ENCODE data around the gene THSD4.

THSD4 gene

GRCh38 chr15:71790081-71790480 is 674.8 kb downstream of the THSD4 start:
- H3K9me3 ChIP-seq (ENCODE audit: insufficient read depth, low read length): no peaks in the 10 kb centered on the region
- H3K36me3 ChIP-seq (ENCODE audit: insufficient read depth, insufficient read length, low read length): no peaks in the 10 kb centered on the region
- H3K4me1 ChIP-seq (ENCODE audit: insufficient read depth, insufficient read length): no peaks in the 10 kb centered on the region
- DNase-seq (ENCODE audit: low read depth, low spot score): no peak
- no peak for TF ChIP-seq ZNF274 (IDR thresholded peaks at IDR 0.05; ENCODE audit: low read depth, low read length)
- TF ChIP-seq YY1 (IDR thresholded peaks at IDR 0.05; ENCODE audit: insufficient read depth, insufficient read length): no peak
- no peak for TF ChIP-seq SUZ12 (IDR thresholded peaks at IDR 0.05; ENCODE audit: extremely low read depth, insufficient read depth, insufficient read length)
- H3K4me3 ChIP-seq (ENCODE audit: insufficient read length, low read depth): no peak overlapping the region
- no peaks in the 10 kb centered on the region for H3K27me3 ChIP-seq (ENCODE audit: insufficient read depth, insufficient read length)
- no peak overlapping the region for H3K9ac ChIP-seq (ENCODE audit: insufficient read length, low read depth)

- Histone ChIP-seq H3K4me1 (ENCODE audit: insufficient read depth, insufficient read length) (no peaks in the 10 kb centered on the region), H3K9me3 (ENCODE audit: insufficient read depth, low read length) (no peaks in the 10 kb centered on the region), H3K36me3 (ENCODE audit: insufficient read depth, insufficient read length, low read length) (no peaks in the 10 kb centered on the region), H3K27me3 (ENCODE audit: insufficient read depth, insufficient read length) (no peaks in the 10 kb centered on the region), H3K4me3 (ENCODE audit: insufficient read length, low read depth) (no peak overlapping the region), H3K9ac (ENCODE audit: insufficient read length, low read depth) (no peak overlapping the region)
- DNase-seq (ENCODE audit: low read depth, low spot score): no peak
- TF ChIP-seq SUZ12 (IDR thresholded peaks at IDR 0.05; ENCODE audit: extremely low read depth, insufficient read depth, insufficient read length): no peak
- no peak for TF ChIP-seq YY1 (IDR thresholded peaks at IDR 0.05; ENCODE audit: insufficient read depth, insufficient read length)
- TF ChIP-seq ZNF274 (IDR thresholded peaks at IDR 0.05; ENCODE audit: low read depth, low read length): no peak
Observed at GRCh38 chr15:71791975-71792374, 676.7 kb downstream of the THSD4 start.

GRCh38 chr15:71792521-71792920 is 677.2 kb downstream of the THSD4 start:
- no peaks in the 10 kb centered on the region for H3K4me1 ChIP-seq (ENCODE audit: insufficient read depth, insufficient read length)
- no peak for DNase-seq (ENCODE audit: low read depth, low spot score)
- H3K9ac ChIP-seq (ENCODE audit: insufficient read length, low read depth): no peak overlapping the region
- H3K36me3 ChIP-seq (ENCODE audit: insufficient read depth, insufficient read length, low read length): no peaks in the 10 kb centered on the region
- H3K27me3 ChIP-seq (ENCODE audit: insufficient read depth, insufficient read length): no peaks in the 10 kb centered on the region
- no peak overlapping the region for H3K4me3 ChIP-seq (ENCODE audit: insufficient read length, low read depth)
- no peaks in the 10 kb centered on the region for H3K9me3 ChIP-seq (ENCODE audit: insufficient read depth, low read length)
- TF ChIP-seq YY1 (IDR thresholded peaks at IDR 0.05; ENCODE audit: insufficient read depth, insufficient read length): no peak
- no peak for TF ChIP-seq ZNF274 (IDR thresholded peaks at IDR 0.05; ENCODE audit: low read depth, low read length)
- no peak for TF ChIP-seq SUZ12 (IDR thresholded peaks at IDR 0.05; ENCODE audit: extremely low read depth, insufficient read depth, insufficient read length)

GRCh38 chr15:71798641-71799040 is 683.4 kb downstream of the THSD4 start:
- Histone ChIP-seq H3K4me1 (ENCODE audit: insufficient read depth, insufficient read length) (peaks cover 2% of the 10 kb centered on the region), H3K36me3 (ENCODE audit: insufficient read depth, insufficient read length, low read length) (no peaks in the 10 kb centered on the region), H3K27me3 (ENCODE audit: insufficient read depth, insufficient read length) (no peaks in the 10 kb centered on the region), H3K9me3 (ENCODE audit: insufficient read depth, low read length) (peaks cover 4% of the 10 kb centered on the region; the same call in 1 of the 2 replicates), H3K4me3 (ENCODE audit: insufficient read length, low read depth) (no peak overlapping the region), H3K9ac (ENCODE audit: insufficient read length, low read depth) (no peak overlapping the region)
- TF ChIP-seq YY1 (IDR thresholded peaks at IDR 0.05; ENCODE audit: insufficient read depth, insufficient read length) (no peak), ZNF274 (IDR thresholded peaks at IDR 0.05; ENCODE audit: low read depth, low read length) (no peak), SUZ12 (IDR thresholded peaks at IDR 0.05; ENCODE audit: extremely low read depth, insufficient read depth, insufficient read length) (no peak)
- DNase-seq (ENCODE audit: low read depth, low spot score): no peak

GRCh38 chr15:71800190-71800589 is 684.9 kb downstream of the THSD4 start:
- Histone ChIP-seq H3K9me3 (ENCODE audit: insufficient read depth, low read length) (peaks cover 4% of the 10 kb centered on the region; the same call in 1 of the 2 replicates), H3K27me3 (ENCODE audit: insufficient read depth, insufficient read length) (no peaks in the 10 kb centered on the region), H3K9ac (ENCODE audit: insufficient read length, low read depth) (no peak overlapping the region), H3K4me1 (ENCODE audit: insufficient read depth, insufficient read length) (peaks cover 2% of the 10 kb centered on the region), H3K36me3 (ENCODE audit: insufficient read depth, insufficient read length, low read length) (no peaks in the 10 kb centered on the region), H3K4me3 (ENCODE audit: insufficient read length, low read depth) (no peak overlapping the region)
- DNase-seq (ENCODE audit: low read depth, low spot score): no peak
- TF ChIP-seq YY1 (IDR thresholded peaks at IDR 0.05; ENCODE audit: insufficient read depth, insufficient read length): no peak
- TF ChIP-seq SUZ12 (IDR thresholded peaks at IDR 0.05; ENCODE audit: extremely low read depth, insufficient read depth, insufficient read length): no peak
- no peak for TF ChIP-seq ZNF274 (IDR thresholded peaks at IDR 0.05; ENCODE audit: low read depth, low read length)

GRCh38 chr15:71800835-71801745 is 685.8 kb downstream of the THSD4 start:
- TF ChIP-seq YY1 (IDR thresholded peaks at IDR 0.05; ENCODE audit: insufficient read depth, insufficient read length): no peak
- no peak for TF ChIP-seq ZNF274 (IDR thresholded peaks at IDR 0.05; ENCODE audit: low read depth, low read length)
- TF ChIP-seq SUZ12 (IDR thresholded peaks at IDR 0.05; ENCODE audit: extremely low read depth, insufficient read depth, insufficient read length): no peak
- no peak overlapping the region for H3K9ac ChIP-seq (ENCODE audit: insufficient read length, low read depth)
- H3K4me3 ChIP-seq (ENCODE audit: insufficient read length, low read depth): no peak overlapping the region
- DNase-seq (ENCODE audit: low read depth, low spot score): peak; percentile 44
- H3K27me3 ChIP-seq (ENCODE audit: insufficient read depth, insufficient read length): no peaks in the 10 kb centered on the region
- H3K9me3 ChIP-seq (ENCODE audit: insufficient read depth, low read length): peaks cover 4% of the 10 kb centered on the region; the same call in 1 of the 2 replicates
- peaks cover 2% of the 10 kb centered on the region for H3K4me1 ChIP-seq (ENCODE audit: insufficient read depth, insufficient read length)
- no peaks in the 10 kb centered on the region for H3K36me3 ChIP-seq (ENCODE audit: insufficient read depth, insufficient read length, low read length)

- Histone ChIP-seq H3K36me3 (ENCODE audit: insufficient read depth, insufficient read length, low read length) (no peaks in the 10 kb centered on the region), H3K4me1 (ENCODE audit: insufficient read depth, insufficient read length) (peaks cover 4% of the 10 kb centered on the region), H3K27me3 (ENCODE audit: insufficient read depth, insufficient read length) (no peaks in the 10 kb centered on the region), H3K4me3 (ENCODE audit: insufficient read length, low read depth) (no peak overlapping the region), H3K9ac (ENCODE audit: insufficient read length, low read depth) (no peak overlapping the region), H3K9me3 (ENCODE audit: insufficient read depth, low read length) (peaks cover 4% of the 10 kb centered on the region; the same call in 1 of the 2 replicates)
- TF ChIP-seq YY1 (IDR thresholded peaks at IDR 0.05; ENCODE audit: insufficient read depth, insufficient read length) (no peak), ZNF274 (IDR thresholded peaks at IDR 0.05; ENCODE audit: low read depth, low read length) (no peak), SUZ12 (IDR thresholded peaks at IDR 0.05; ENCODE audit: extremely low read depth, insufficient read depth, insufficient read length) (no peak)
- no peak for DNase-seq (ENCODE audit: low read depth, low spot score)
Observed at GRCh38 chr15:71801935-71802655, 686.8 kb downstream of the THSD4 start.

Data from NT2/D1 (cell line).